Right lung (tissue), 10 donors: Measurements from ENCODE around the gene CTXN2. TPM values are rescaled to one million over a fixed set of nuclear protein-coding genes. Genes with fewer than 3 reads are reported as not detected.

Experiments
- DNase-seq, 2 donors: peaks; one replicate each; pipeline ENCODE4 v3.0.0-alpha.2; 2013
- long read RNA-seq, 8 donors: transcript quantifications; one replicate each; lab custom pipeline, GENCODE V29; 2026
- polyA plus RNA-seq, 5 donors: library from polyadenylated mRNA; unstranded; fragments of 120-200 nt; gene quantifications; one replicate each; pipeline versions ENCODE4 v1.2.1 to v1.2.3, GENCODE V29; 2013; ENCODE audit warnings: inconsistent platforms in 1 of 5, low replicate concordance in 1 of 5; ENCODE audit not compliant: insufficient read length in 5 of 5, insufficient read depth in 1 of 5

CTXN2 gene
- polyA plus RNA-seq: not detected
- long read RNA-seq, donor 1: 0 reads
- long read RNA-seq, donor 2: 0 reads
- long read RNA-seq, donor 3: 0 reads
- long read RNA-seq, donor 4: 0 reads
- long read RNA-seq, donor 5: 0 reads
- long read RNA-seq, donor 6: 0 reads
- long read RNA-seq, donor 7: 0 reads
- long read RNA-seq, donor 8: 0 reads

DNA sequence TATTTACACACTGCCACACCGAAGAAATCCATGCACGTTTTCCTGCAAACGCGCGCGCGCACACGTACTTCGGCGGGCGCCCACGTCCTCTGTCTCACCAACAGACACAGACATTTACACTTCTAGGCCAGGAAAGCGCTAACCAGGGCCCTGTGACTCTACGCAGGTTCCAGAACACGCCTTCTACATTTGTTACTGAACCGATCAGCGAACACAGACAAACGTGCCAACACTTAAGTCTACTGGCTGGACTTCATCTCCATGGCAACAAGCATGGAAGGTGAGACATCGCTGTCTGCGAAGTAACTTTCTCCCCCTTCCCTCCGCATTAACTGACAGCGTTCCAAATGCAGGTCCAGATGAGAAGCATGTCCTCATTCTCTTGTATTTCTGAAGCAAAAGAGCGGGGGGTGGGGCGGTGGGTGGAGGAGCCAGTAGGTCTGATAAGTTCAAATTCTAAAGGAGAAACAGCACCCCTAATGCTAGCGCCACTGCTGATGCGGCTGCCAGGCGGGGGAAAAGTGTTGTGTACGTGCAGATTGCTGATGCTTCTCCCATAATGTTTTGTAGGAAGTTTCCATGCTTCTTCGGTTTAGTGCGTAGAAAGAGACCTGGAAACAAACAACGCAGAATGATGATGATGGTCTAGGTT, at the start of gene CTXN2:
TSS of gene CTXN2 (plus strand) at position 92 of the 652 bp plus-strand sequence. CDS start 9,636 bp downstream, outside the sequence.
- DNase-seq: no peak

DNA sequence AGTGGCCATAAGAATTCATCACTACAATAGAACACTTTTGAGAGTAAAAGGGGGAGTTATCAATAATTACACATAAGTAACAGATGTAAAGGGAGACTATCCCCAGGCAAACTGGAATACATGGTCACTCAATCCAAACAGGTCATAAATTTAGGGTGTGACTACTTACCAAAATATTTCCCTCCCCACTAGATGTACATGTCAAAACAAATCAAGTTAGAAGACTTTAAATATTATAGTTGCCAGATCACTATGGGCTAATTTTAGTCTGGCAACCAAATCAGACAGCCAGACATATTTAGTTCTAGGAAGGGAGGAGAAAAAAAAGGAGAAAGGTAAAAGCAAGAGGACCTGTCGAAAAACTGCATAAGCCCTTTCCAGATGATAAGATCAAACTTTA, 47.6 kb upstream of the CTXN2 start:
- no peak for DNase-seq

DNA sequence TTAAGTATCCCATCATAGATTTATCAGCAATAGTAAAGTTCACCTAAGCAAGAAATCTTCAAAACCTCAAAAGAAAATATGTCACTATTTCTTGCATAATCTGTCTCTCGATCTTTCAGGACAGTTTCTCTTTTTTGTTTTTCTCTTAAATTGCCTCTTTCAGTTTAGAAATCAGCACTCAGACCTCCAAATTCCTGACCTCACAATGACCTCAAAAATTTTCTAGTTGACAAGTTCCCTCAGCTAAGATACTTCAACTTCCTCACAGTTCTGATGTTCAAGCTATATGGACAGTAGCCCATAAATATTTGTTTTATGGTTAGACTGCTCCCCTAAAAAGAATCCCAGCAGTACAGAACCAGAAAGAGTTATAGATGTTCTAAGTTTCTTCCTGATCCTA, 46.6 kb upstream of the CTXN2 start:
- DNase-seq: no peak

DNA sequence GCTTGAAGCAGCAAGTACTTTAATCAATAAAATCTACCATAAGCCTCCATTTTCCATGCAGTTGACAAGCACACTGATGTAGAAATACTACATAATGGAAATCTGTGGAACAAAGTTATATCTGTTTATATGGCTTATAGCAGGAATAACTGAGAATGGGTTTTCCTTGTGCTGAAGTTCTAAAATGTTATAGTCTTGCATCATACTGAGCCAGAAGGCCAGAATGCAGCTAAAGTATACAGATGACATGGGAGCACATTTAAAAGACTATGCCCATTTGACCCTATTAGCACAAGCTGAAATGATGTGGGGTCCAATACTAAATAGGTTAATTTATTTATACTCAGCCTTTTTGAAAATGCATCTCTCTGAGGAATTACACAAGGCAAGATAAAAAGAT, 45.5 kb upstream of the CTXN2 start:
- no peak for DNase-seq

DNA sequence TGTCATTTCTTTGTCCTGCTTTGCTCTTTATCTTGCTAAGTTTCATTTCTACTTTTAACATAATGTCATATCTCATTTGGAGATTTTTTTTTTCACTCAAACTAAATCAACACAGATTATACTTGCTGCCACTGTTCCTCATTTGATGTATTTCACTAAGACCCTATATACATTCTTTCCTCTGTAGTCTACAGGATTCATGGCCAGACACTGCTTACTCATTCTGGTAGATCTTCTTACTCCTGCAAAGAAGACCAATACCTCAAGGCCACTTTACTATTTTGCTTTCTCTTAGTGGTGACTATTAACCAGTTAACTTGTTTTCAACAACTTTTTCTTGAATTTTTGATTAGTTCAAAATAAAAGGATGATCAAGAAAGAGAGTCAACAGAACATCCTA, 44.1 kb upstream of the CTXN2 start:
- DNase-seq: no peak

DNA sequence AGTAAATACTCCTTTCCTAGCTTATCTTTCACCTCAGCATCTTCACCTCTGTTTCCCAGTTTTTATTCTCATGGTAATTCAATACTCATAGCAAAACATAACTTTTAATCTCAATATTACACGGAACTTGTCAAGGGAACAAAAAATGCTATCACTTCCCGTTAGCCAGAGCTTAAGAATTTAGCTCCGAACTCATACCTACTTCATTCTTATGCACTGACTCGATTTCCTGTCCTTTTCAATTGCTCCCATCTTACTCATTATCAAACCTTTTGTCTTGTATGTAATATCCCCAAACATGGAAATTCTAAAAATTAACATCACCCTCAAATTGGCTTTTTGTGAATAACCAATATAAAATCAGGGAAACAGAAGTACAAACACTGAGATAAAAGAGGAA, 41.6 kb upstream of the CTXN2 start:
- no peak for DNase-seq

DNA sequence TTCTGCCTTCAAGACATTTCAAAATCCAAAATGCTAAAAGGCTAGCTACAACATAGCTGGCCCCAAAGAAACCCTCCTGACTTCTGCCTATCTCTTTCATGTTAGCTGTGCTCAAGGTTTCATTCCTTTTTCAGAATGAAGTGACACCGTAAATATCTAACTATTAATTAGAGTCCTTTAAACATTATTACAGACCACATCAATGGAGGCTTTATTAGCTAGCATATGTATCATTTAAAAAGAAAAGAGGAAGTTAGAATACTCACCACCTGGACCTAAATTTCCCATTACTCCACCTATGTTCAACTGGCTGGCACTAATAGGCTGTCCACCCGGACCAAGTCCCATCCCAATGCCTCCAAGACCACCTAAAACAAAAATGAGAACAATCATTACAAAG, 37.9 kb upstream of the CTXN2 start:
- no peak for DNase-seq

DNA sequence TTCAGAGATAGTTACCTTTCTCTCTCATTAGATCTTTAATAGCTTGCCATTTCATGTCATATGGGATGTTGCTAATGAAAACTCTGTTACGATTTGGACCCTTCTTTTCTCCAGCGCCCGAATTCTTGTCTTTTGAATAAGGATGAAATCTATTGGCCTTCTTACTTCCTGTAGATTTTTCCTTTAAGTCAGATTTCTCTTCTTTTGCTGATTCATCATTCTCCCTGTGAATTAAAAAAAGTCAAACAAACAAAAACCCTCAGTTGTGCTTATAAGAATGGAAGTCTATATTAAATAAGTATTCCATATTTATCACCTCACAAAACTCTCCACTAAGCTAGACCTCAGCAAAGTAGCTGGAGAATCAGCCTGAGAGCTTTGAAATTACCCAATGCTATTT, 22.8 kb upstream of the CTXN2 start:
- no peak for DNase-seq

DNA sequence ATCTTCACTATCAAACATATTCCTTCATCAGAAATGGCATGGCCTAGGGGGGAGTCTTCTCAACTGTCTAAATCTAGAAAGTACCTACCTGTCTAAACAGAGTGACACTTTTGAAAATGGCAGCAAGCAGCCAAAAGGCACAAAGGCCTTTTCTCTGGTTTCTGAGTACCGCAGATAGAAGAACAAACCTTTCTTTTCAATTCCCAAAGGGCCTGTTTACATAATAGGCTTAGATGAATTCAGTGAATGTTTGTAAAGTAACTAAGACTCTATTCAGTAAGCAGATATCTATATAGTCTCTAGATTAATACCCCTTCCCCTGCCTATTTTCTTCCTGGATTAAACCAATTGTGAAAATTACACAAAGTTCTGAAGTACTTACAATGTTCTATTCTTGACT, 20.5 kb upstream of the CTXN2 start:
- no peak for DNase-seq

DNA sequence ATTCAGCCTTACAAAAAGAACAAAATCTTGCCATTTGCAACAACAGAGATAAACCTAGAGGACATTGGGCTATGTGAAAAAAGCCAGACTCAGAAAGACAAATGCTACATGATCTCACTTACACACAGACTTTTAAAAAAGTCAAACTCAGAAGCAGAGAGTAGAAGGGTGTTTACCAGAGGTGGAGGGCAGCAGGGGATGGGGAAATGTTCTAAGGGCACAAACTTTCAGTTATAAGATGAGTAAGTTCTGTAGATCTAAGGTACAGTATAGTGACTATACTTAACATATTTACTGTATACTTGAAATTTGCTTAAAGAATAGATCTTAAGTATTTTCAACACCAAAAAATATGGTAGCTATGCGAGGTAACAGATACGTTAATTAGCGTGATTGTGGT, 16.3 kb upstream of the CTXN2 start:
- no peak for DNase-seq

DNA sequence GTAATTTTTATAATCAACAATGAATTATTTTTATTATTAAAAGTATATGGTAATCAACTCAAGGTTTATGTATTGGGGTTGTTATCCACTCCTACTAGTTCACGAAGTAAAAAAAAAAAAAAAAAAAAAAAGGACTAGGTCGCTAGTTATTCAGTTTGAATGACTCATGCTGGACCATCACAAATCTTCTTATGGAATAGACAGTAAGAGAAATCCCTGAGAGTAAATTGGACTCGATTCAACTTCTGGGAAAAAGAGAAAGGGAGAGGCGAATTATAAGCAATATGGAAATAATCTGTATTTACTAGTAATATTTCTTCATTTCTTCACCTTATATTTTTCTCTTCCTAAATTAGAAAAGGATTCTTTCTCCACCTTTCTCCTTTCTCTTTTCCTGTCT, 15.4 kb upstream of the CTXN2 start:
- no peak for DNase-seq

DNA sequence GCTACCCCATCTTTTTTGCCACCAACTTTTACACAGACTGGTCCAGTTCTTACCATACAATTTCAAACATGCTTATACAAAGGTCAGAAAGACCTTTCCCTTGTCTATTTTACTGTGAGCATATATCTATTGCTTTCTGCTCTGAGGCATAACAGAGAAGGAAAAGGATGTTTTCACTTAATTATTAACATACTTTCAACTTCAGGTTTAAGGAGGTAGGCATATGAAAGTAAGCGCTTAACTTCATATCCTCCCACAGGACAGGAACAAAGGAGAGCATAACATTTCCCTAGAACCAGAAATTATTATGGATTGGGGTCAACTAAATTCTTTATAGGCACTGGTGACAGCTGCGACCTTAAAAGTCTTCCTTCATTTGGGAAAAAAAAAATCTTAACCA, 14.5 kb upstream of the CTXN2 start:
- DNase-seq: no peak

DNA sequence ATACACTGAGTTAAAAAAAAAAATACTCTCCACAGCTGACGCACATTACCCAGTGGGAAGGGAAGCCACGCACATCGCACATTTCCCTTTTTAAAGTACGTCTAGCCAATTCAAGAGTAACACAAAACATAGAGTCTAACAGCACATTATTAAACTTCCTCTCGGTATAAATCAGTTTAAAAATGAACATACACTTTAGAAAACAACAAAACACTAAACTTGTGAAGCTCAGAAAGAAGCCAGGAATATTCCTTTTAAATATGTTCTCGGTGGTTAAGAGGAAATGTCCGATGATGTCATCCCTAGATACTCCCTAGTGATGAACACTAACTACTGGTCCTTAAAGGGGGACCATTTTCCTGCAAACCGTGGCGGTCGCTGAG, 14.1 kb upstream of the CTXN2 start:
- peak; percentile 46 to 52 for DNase-seq

DNA sequence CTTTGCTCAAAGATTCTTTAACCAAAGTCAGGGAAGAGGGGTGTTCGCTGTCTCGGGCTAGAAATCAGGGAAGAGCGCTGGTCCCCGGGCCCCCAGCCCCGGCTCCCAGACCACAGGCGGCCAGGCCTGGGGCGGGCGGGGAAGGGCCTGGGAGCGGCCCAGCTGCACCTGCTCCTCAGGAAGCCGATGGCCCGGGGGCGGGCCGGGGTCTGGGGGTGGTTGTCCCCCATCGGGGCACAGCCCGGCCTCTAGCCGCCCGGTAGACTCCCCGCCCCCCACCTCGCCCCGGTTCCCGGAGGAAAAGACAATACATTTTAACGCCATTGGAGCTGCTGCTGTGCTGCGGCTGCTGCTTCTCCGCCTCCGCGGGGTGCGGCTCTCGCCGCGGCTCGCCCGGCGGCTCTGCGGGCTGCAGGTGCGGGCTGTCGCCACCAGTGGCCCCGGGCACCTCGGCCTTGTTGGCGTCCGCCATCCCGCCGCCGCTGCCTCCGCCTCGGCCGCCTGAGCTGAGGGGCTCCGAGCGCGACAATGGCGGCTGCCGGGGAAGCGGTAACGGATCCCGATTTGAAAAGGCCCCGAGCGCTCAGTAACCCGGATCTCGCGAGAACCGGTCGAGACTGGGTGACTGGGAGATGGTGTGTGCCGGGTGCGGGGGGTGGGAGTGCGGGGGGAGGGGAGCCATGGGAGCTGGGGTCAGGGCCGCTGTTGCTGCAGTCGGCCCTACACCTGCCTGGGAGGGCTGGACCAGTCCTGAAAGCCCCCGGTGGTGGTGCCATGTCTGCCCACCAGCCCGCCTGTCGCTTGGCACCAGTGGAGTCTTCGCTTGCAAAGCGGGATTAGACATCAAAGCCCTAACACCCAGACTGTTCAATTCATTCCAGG, 13.5 kb upstream of the CTXN2 start, which contains the start of gene MYEF2:
TSS of gene MYEF2 (minus strand) at position 530 of the 882 bp plus-strand sequence. CDS start at position 472, 58 bp downstream.
- DNase-seq: peak; percentile 41 to 51

DNA sequence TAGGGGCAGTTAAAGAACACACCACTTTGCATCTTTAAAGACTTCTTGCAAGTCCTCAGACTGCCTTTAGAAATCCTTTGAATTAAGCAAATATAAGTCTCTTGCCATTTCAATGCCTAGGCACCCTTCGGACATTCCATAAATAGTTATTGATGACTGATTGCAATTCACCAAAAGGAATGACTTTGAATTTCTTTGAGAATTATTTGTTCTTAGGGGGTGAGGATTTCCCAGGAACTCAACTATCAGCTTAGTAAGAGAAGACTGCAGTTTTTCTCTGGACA, 12.9 kb upstream of the CTXN2 start:
- no peak for DNase-seq

DNA sequence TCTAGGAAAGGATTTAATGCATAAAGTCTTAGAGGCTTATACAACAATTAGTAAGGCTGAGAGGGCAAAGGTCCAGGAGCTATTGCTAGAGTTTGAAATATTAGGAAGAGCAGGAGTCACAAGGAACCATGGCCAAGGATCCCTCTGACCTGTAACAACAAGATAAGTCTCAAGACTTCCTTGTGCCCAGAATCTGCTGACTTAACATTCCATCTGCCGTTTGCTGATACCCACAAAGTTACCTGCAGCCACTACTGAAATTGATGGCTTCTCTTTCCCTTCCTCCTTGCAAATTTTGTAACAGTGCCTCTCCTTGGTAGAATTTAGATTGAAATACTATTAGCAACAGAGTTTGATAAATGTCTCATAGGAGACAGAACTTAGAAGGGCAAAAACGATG, 8.7 kb upstream of the CTXN2 start:
- no peak for DNase-seq

DNA sequence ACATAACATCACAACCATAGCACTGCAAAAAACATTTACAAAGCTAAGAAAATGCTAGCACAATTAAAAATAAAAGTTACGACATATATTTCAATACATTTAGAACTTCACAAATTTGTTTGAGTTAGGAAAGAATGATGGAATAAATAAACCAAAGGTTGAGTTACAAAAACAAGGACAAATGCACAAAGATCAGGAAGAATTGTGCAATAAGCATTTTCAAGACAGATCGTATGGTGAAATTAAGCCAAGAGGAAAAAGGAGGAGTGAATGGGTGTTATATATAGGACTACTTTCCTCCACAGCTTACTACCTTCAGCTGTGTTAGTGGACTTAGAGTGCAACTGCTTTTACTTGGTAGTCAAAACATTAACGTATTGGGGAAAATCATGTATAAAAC, 5.9 kb upstream of the CTXN2 start:
- no peak for DNase-seq

DNA sequence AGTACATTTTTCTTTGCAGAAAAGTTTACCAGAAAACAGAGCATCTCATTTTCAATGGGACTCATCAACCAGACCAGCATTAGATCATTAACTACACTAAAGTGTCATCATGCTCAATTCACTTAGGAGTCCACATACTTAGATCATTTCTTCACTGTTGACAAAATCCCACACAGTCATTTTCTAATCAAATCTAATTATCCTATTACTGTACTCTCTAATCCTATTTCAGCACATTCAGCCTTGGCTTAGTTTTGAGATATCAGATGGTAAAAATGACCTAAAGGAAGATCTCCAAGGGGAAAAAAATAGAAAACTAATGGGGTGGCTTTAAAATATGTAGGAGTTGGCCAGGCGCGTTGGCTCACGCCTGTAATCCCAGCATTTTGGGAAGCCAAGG, 5.2 kb upstream of the CTXN2 start:
- no peak for DNase-seq

DNA sequence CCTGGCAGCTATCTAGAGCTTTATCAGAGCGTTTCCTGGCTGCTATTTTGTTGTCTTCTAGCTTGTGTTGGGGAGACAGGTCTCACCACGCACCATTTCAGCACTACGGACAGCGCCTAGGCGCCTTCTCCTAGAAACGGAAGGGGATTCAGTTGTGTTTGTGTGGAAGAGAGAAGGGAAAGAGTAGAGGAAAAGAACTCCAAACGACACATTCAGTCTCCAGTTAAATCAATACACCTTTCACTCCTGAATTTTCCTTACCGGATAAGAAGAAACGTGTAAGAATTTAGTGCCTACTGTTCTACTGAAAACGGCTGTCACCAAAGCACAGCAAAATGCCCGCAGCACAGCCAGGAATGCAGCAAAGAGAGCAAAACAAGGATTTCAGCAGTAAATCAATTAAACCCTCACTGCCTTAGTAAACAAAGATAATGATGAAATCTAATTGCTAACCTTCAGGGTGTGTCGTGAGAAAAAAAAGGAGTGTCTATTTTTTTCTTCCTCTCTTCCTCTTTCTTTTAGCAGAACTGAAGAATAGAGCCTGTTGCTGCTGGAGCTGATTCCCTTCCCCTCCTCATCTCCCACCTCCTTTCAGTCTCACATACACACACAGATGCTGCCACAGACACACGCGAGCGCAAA, 412 bp upstream of the CTXN2 start:
- peak; percentile 68 to 74 for DNase-seq

DNA sequence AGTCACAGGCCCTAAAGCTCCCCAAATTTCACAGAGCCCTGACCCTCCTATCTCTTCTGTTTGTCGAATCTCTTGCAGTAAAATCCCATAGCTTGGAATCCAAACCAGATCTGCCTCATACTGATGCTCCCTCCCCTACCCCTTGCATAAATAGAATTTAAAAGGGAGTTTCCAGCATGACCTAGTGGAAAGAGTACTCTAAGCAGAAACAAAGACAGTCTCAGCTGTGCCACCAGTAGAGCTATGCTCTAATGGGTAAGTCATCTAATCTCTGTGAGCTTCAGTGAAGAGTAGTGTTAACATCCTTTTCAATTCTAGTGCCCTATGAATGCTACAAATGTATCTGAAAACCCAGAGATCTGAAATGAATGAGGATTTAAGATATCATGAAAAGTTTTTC, 10.6 kb downstream of the CTXN2 start:
- no peak for DNase-seq

DNA sequence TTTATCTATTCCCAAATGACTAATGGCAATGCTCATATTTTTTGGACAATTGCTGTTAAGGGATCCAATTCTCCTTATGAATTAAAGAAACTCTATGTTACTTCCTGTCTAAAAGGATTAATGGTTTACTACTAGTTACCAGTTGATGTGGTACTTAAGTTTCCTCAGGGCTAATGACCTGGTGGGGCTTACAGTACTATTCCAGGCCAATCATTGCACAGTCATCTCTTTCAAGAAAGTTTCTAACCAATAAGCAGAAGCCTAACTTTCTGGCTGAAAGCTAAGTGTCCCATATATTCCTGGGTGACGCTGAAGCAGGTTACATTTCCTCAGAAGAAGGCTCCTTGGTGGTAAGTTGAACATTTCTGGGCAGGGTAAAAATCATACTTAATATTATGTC, 14.5 kb downstream of the CTXN2 start, which contains the start of gene SLC12A1:
TSS of gene SLC12A1 (plus strand) at position 322 of the 400 bp plus-strand sequence. CDS start 1,418 bp downstream, outside the sequence.
- no peak for DNase-seq

DNA sequence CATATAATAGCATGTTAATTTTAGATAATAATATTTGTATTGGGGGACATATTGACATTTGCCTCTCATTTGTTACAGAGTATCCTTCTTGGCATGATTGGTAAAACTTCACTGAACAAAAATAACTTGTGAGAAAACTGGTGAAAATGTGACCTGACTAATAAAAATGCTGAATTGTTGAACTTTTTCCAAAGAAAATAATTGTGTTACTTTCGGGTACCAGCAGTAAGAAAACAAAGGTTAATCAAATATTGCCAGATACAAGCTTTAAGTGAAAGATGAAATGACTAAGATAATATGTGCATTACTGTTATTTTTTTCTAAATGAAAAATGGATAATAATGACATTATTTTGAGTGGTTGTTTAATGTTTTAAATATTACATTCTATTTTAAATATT, 29.8 kb downstream of the CTXN2 start:
- no peak for DNase-seq

DNA sequence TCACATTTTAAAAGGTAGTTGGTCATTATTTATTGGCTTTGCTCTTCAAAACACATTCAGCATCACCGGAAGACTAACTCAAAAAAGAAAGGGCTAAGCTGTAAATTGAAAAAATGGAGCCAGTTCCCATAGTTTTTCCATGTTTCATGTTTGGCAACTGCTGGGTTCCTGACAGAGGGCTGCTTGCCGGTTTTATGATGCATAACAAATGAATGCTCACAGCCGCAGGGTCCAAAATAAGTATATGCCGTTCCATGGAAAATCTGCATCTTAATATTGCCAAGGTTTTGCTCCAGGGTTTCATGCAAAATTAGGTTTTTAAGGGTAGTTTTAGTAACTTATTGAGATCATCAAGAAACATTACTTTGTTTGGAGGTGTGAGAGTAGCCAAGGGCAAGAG, 30.4 kb downstream of the CTXN2 start:
- no peak for DNase-seq
